PC-3 (cell line): ENCODE measurements around the gene OR51B6. TPM values are rescaled to one million over a fixed set of nuclear protein-coding genes. Genes with fewer than 3 reads are reported as not detected.
A peak's percentile ranks its signal among the peaks of the same experiment; 100 is the strongest.

ENCODE experiments used
- ATAC-seq: fragments of 200-7000 bp; cut with Tn5 transposase; 2 replicates; pipeline ENCODE4 v1.9.1; 2020; ENCODE audit warnings: mild to moderate bottlenecking, moderate library complexity
- BruUV-seq: library from RNA; stranded (reverse); fragments of 400-500 nt; replicated peaks from 2 replicates; lab custom pipeline; 2021; lab: Mats Ljungman, UMichigan
- CTCF ChIA-PET: fragments of 300-600 bp; sonication (Branson Sonifier 250); formaldehyde crosslinking; loops from one replicate; lab custom pipeline; 2022; ENCODE audit warnings: antibody characterized with exemption; lab: Charles Lee
- POLR2A ChIA-PET: fragments of 300-600 bp; sonication (Branson Sonifier 250); formaldehyde crosslinking; loops from one replicate; lab custom pipeline; 2022; ENCODE audit warnings: antibody characterized with exemption; ENCODE audit not compliant: unreplicated experiment; lab: Charles Lee
- DNase-seq: peaks from one replicate; pipeline ENCODE4 v3.0.0-alpha.2; 2015
- H2AFZ ChIP-seq: fragments of 300-600 bp; sonication (generic); 2 replicates; pipeline ENCODE4 v1.6.0; 2016; ENCODE audit warnings: antibody characterized with exemption, low read length
- H3F3A ChIP-seq: fragments of 300-600 bp; sonication (generic); one replicate; pipeline ENCODE4 v1.6.0; 2017; ENCODE audit warnings: antibody characterized with exemption, low read length, control low read depth, mild to moderate bottlenecking; ENCODE audit not compliant: unreplicated experiment
- H3K27ac ChIP-seq: fragments of 300-600 bp; sonication (generic); 2 replicates; pipeline ENCODE4 v1.5.1; 2016; ENCODE audit warnings: mild to moderate bottlenecking, low read length
- H3K27me3 ChIP-seq: fragments of 300-600 bp; sonication (generic); 2 replicates; pipeline ENCODE4 v1.6.1; 2016; ENCODE audit warnings: low read length, mixed read lengths
- H3K36me3 ChIP-seq: fragments of 300-600 bp; sonication (generic); 2 replicates; pipeline ENCODE4 v1.6.1; 2016; ENCODE audit warnings: low read depth, mixed run types, low read length, mixed read lengths
- H3K4me1 ChIP-seq: fragments of 300-600 bp; sonication (generic); 2 replicates; pipeline ENCODE4 v1.5.1; 2016; ENCODE audit warnings: low read length; ENCODE audit not compliant: insufficient read depth
- H3K4me2 ChIP-seq: fragments of 300-600 bp; sonication (generic); 2 replicates; pipeline ENCODE4 v1.6.0; 2016; ENCODE audit warnings: low read length
- H3K4me3 ChIP-seq: fragments of 300-600 bp; sonication (generic); 2 replicates; pipeline ENCODE4 v1.5.1; 2016; ENCODE audit warnings: mild to moderate bottlenecking, low read length, mixed read lengths
- H3K79me2 ChIP-seq: fragments of 300-600 bp; sonication (generic); 2 replicates; pipeline ENCODE4 v1.6.1; 2017; ENCODE audit warnings: low read length, mixed read lengths
- H3K9ac ChIP-seq: fragments of 300-600 bp; sonication (generic); 2 replicates; pipeline ENCODE4 v1.6.0; 2016; ENCODE audit warnings: mild to moderate bottlenecking, low read length
- H3K9me2 ChIP-seq: fragments of 300-600 bp; sonication (generic); replicated peaks from 2 replicates; pipeline ENCODE4 v1.6.1; 2016; ENCODE audit warnings: mixed run types, low read length, mixed read lengths
- H3K9me3 ChIP-seq: fragments of 300-600 bp; sonication (generic); 2 replicates; pipeline ENCODE4 v1.6.1; 2016; ENCODE audit warnings: low read length, mixed read lengths
- H4K20me1 ChIP-seq: fragments of 300-600 bp; sonication (generic); 2 replicates; pipeline ENCODE4 v1.6.1; 2016; ENCODE audit warnings: low read length, mixed read lengths
- EZH2 ChIP-seq: fragments of 300-600 bp; sonication (generic); IDR thresholded peaks from one replicate; pipeline ENCODE4 v1.6.1; 2017; ENCODE audit warnings: antibody characterized with exemption, mild to moderate bottlenecking, low read length; ENCODE audit not compliant: unreplicated experiment
- EZH2phosphoT487 ChIP-seq: fragments of 300-600 bp; sonication (generic); IDR thresholded peaks from 2 replicates; pipeline ENCODE4 v1.6.1; 2018; ENCODE audit warnings: mild to moderate bottlenecking, antibody characterized with exemption, low read length, borderline replicate concordance
- intact Hi-C: fragments of 100-400 bp; cut with micrococcal nuclease; formaldehyde crosslinking; loops from 2 replicates; pipeline ENCODE4 v1.9.0; 2023
- total RNA-seq: library from RNA; depleted of rRNA; stranded (reverse); fragments of >200 nt; gene quantifications from 2 replicates; pipeline ENCODE4 v1.2.3, GENCODE V29; 2014
- TF ChIP-seq, protein P1 (sequence below): fragments of 300-600 bp; sonication (generic); conservative IDR thresholded peaks from 2 replicates; pipeline ENCODE4 v1.5.1; 2017; ENCODE audit warnings: antibody characterized with exemption, low read depth, mild to moderate bottlenecking, low read length

OR51B6 gene
- total RNA-seq, 1 experiment from 2014 or later, result not detected

GRCh38 chr11:5317292-5317691, 34.0 kb upstream of the OR51B6 start:
- H3K4me3 ChIP-seq, result no peak overlapping the region
- H3K79me2 ChIP-seq, result no peaks in the 10 kb centered on the region
- BruUV-seq, result no TSS peak
- no peak overlapping the region for H3K4me2 ChIP-seq
- ChIA-PET POLR2A (no interaction called here), CTCF (no interaction called here)
- no peaks in the 10 kb centered on the region for H3K9me3 ChIP-seq
- no peak overlapping the region for H2AFZ ChIP-seq
- no peaks in the 10 kb centered on the region for H3K36me3 ChIP-seq
- no peaks in the 10 kb centered on the region for H3K27me3 ChIP-seq
- DNase-seq (no peak), ATAC-seq (no peak)
- no peaks in the 10 kb centered on the region for H4K20me1 ChIP-seq
- intact Hi-C loops, result no loop called here
- no peak overlapping the region for H3K9ac ChIP-seq
- no peak overlapping the region for H3K27ac ChIP-seq
- no peaks in the 10 kb centered on the region for H3K4me1 ChIP-seq
- TF ChIP-seq, protein P1, sequence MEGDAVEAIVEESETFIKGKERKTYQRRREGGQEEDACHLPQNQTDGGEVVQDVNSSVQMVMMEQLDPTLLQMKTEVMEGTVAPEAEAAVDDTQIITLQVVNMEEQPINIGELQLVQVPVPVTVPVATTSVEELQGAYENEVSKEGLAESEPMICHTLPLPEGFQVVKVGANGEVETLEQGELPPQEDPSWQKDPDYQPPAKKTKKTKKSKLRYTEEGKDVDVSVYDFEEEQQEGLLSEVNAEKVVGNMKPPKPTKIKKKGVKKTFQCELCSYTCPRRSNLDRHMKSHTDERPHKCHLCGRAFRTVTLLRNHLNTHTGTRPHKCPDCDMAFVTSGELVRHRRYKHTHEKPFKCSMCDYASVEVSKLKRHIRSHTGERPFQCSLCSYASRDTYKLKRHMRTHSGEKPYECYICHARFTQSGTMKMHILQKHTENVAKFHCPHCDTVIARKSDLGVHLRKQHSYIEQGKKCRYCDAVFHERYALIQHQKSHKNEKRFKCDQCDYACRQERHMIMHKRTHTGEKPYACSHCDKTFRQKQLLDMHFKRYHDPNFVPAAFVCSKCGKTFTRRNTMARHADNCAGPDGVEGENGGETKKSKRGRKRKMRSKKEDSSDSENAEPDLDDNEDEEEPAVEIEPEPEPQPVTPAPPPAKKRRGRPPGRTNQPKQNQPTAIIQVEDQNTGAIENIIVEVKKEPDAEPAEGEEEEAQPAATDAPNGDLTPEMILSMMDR, result peak; percentile 22; the same call in 1 of the 2 replicates
- no peak for TF ChIP-seq EZH2phosphoT487
- TF ChIP-seq EZH2, result no peak
- no peaks in the 10 kb centered on the region for H3K9me2 ChIP-seq
- H3F3A ChIP-seq, result no peaks in the 10 kb centered on the region

- no peak within 1 kb of the TSS for H2AFZ ChIP-seq
- no TSS peak for BruUV-seq
- CTCF ChIA-PET, result no interaction called here
Measured at GRCh38 chr11:5324197-5324596, 27.1 kb upstream of the OR51B6 start, which contains the start of gene OR51B2. Gene OR51B2 (minus strand): TSS chr11:5324297. CDS start chr11:5324297, 0 bp downstream.

GRCh38 chr11:5335170-5335569, 16.1 kb upstream of the OR51B6 start:
- Histone ChIP-seq H3K27me3 (no peaks in the 10 kb centered on the region), H4K20me1 (no peaks in the 10 kb centered on the region), H3K9me2 (no peaks in the 10 kb centered on the region), H2AFZ (no peak overlapping the region), H3K9ac (no peak overlapping the region), H3K4me3 (no peak overlapping the region), H3K9me3 (no peaks in the 10 kb centered on the region), H3F3A (no peaks in the 10 kb centered on the region), H3K4me1 (no peaks in the 10 kb centered on the region), H3K27ac (no peak overlapping the region), H3K4me2 (no peak overlapping the region), H3K79me2 (no peaks in the 10 kb centered on the region), H3K36me3 (no peaks in the 10 kb centered on the region)
- BruUV-seq, result no TSS peak
- ChIA-PET CTCF (no interaction called here), POLR2A (no interaction called here)
- TF ChIP-seq, protein P1, result no peak
- TF ChIP-seq EZH2phosphoT487 (no peak), EZH2 (no peak)
- DNase-seq (no peak), ATAC-seq (no peak)
- intact Hi-C loops, result no loop called here

More at GRCh38 chr11:5324197-5324596, 27.1 kb upstream of the OR51B6 start, which contains the start of gene OR51B2:
- TF ChIP-seq, protein P1, result no peak
- TF ChIP-seq EZH2phosphoT487 (no peak), EZH2 (no peak)
- Histone ChIP-seq H3K4me3 (no peak within 1 kb of the TSS), H3K36me3 (no peaks in the 10 kb centered on the region), H3F3A (no peaks in the 10 kb centered on the region), H3K27ac (no peak within 1 kb of the TSS), H3K4me1 (no peaks in the 10 kb centered on the region), H3K27me3 (no peaks in the 10 kb centered on the region), H3K4me2 (no peak within 1 kb of the TSS), H3K79me2 (no peaks in the 10 kb centered on the region), H3K9me2 (no peaks in the 10 kb centered on the region), H4K20me1 (no peaks in the 10 kb centered on the region), H3K9me3 (no peaks in the 10 kb centered on the region), H3K9ac (no peak within 1 kb of the TSS)
- intact Hi-C loops, result no loop called here
- POLR2A ChIA-PET, result no interaction called here
- ATAC-seq, result no peak
- no peak for DNase-seq
